ENCODE measurements around the gene BCOR. TPM values are rescaled to one million over a fixed set of nuclear protein-coding genes. Genes with fewer than 3 reads are reported as not detected.

Gene BCOR
- polyA plus RNA-seq, 1 of the 3 experiments (the other 2 are of a cell fraction), result 8.8 TPM

DNA sequence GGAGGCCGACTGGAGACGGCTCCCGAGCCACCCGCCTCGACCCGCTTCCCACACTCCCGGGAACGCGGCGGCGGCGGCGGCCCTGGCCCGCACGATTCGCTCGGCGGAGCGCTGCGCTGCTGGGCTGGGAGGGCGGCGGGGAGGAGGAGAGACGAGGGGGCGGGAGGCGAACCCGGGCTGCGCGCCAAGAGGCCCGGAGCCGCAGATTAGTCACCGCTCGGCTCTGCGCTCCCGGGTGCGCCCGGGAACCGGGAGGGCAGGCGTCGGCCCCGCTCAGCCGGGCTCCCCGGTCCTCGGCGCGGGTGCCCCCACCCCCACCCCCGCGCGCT lies 11.2 kb upstream of the BCOR start:
- Histone ChIP-seq H3F3A (replicated peaks; ENCODE audit: insufficient read depth) (peaks cover 12% of the 10 kb centered on the region), H3K4me2 (peak overlapping the region; percentile 70; the same call in 1 of the 2 replicates), H4K20me1 (ENCODE audit: insufficient read depth) (no peaks in the 10 kb centered on the region), H3K27me3 (ENCODE audit: insufficient read depth) (peaks cover 9% of the 10 kb centered on the region; the same call in 1 of the 2 replicates), H3K27ac (ENCODE audit: low read depth in 2 of 2, low read length in 1 of 2) (peak overlapping the region; percentile 76 to 85), H3K36me3 (replicated peaks in 1 of 2; ENCODE audit: control insufficient read depth in 1 of 2, insufficient read depth in 2 of 2, low read length in 1 of 2) (no peaks in the 10 kb centered on the region), H3K9me3 (no peaks in the 10 kb centered on the region), H2AFZ (ENCODE audit: low read depth) (no peak overlapping the region), H3K4me3 (ENCODE audit: low read depth in 2 of 2, low read length in 1 of 2) (peak overlapping the region; percentile 58), H3K9me2 (no peaks in the 10 kb centered on the region), H3K79me2 (ENCODE audit: insufficient read depth) (no peaks in the 10 kb centered on the region), H3K9ac (peak overlapping the region; percentile 46; the same call in 1 of the 2 replicates), H3K4me1 (ENCODE audit: control insufficient read depth in 1 of 2, insufficient read depth in 2 of 2, low read depth in 1 of 2, low read length in 1 of 2) (peaks cover 0 to 16% of the 10 kb centered on the region in 2 experiments; a peak in 3 of 4 replicates)
- CTCF ChIA-PET, result no interaction called here
- POLR2A ChIA-PET, result interaction anchor here (1.1 kb wide), 1 partner anchor 45 kb away, joined by 4 read pairs; no protein-coding TSS in a partner anchor
- TF ChIP-seq EZH2phosphoT487 (IDR thresholded peaks at IDR 0.05; ENCODE audit: borderline replicate concordance, low read depth) (no peak), FOSL2 (IDR thresholded peaks at IDR 0.05; ENCODE audit: borderline replicate concordance, low read depth) (peak; percentile 35; the same call in 1 of the 2 replicates), NFIC (IDR thresholded peaks at IDR 0.05; ENCODE audit: borderline replicate concordance) (peak; percentile 68), SMC3 (IDR thresholded peaks at IDR 0.05; ENCODE audit: low read depth, low read length) (no peak), RFX5 (IDR thresholded peaks at IDR 0.05; ENCODE audit: low read length) (no peak), RXRA (IDR thresholded peaks at IDR 0.05; ENCODE audit: borderline replicate concordance, low read depth) (0 out of 2 replicates have a peak, but pooled peaks have one; percentile 22)
- TF ChIP-seq, protein P1, sequence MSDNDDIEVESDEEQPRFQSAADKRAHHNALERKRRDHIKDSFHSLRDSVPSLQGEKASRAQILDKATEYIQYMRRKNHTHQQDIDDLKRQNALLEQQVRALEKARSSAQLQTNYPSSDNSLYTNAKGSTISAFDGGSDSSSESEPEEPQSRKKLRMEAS (IDR thresholded peaks at IDR 0.05; ENCODE audit: low read depth), result no peak
- WGBS (ENCODE audit: low lambda C conversion rate), result 0% methylated on average over 1 of the region's 48 CpGs
- DNase-seq, result peak; percentile 82

DNA sequence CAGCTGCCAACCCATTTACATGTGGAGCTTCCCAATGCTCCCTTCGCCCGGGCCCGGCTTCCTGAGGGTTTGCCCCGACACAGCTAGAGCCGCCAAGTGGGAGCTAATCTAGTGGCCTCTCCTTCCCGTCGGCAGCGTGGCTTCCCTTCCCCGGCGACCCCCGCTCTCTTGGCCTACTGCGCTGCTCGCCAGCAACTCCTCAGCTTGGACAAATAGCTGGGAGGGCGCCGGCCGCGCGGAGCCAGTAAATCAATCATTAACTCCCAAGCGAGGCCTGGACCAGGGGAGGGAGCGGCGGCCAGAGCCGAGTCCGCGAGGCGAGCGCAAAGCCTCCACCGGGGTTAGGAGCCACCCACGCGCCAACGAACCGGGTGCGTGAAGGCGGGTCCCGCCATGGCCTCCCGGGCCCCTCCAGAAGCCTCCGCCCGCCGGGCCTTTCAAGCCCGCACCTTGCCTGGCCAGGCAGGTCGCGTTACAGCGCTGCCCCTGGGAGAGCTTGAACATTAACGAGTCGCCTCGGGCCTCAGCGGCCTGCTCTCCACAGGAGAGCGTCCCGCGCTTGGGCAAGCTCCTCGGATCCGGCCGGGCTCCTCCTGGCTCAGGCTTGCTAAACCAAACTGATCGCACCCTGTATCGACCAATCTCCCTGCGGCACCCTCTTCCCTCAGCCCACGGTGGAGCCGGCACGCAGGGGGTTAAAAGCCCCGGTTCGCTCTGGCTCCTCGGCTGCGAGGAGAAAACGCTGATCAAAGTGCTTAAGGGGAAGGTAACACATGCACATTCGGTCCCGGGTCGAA lies 10.6 kb upstream of the BCOR start:
- no peak overlapping the region for H2AFZ ChIP-seq (ENCODE audit: low read depth)
- H3F3A ChIP-seq (replicated peaks; ENCODE audit: insufficient read depth), result peaks cover 12% of the 10 kb centered on the region
- H3K9me3 ChIP-seq, result no peaks in the 10 kb centered on the region
- H3K27me3 ChIP-seq (ENCODE audit: insufficient read depth), result peaks cover 15% of the 10 kb centered on the region; the same call in 1 of the 2 replicates
- ChIA-PET POLR2A (interaction anchor here (1.1 kb wide), 1 partner anchor 46 kb away, joined by 4 read pairs; no protein-coding TSS in a partner anchor), CTCF (no interaction called here)
- H3K79me2 ChIP-seq (ENCODE audit: insufficient read depth), result no peaks in the 10 kb centered on the region
- H3K4me1 ChIP-seq (ENCODE audit: control insufficient read depth in 1 of 2, insufficient read depth in 2 of 2, low read depth in 1 of 2, low read length in 1 of 2), result peaks cover 0 to 19% of the 10 kb centered on the region in 2 experiments; a peak in 3 of 4 replicates
- 43% methylated on average over 49 of the region's 66 CpGs for WGBS (ENCODE audit: low lambda C conversion rate)
- H3K9ac ChIP-seq, result peak overlapping the region; percentile 46; the same call in 1 of the 2 replicates
- H3K4me3 ChIP-seq (ENCODE audit: low read depth in 2 of 2, low read length in 1 of 2), result peak overlapping the region; percentile 58
- TF ChIP-seq, protein P2, sequence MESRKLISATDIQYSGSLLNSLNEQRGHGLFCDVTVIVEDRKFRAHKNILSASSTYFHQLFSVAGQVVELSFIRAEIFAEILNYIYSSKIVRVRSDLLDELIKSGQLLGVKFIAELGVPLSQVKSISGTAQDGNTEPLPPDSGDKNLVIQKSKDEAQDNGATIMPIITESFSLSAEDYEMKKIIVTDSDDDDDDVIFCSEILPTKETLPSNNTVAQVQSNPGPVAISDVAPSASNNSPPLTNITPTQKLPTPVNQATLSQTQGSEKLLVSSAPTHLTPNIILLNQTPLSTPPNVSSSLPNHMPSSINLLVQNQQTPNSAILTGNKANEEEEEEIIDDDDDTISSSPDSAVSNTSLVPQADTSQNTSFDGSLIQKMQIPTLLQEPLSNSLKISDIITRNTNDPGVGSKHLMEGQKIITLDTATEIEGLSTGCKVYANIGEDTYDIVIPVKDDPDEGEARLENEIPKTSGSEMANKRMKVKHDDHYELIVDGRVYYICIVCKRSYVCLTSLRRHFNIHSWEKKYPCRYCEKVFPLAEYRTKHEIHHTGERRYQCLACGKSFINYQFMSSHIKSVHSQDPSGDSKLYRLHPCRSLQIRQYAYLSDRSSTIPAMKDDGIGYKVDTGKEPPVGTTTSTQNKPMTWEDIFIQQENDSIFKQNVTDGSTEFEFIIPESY (IDR thresholded peaks at IDR 0.05; ENCODE audit: borderline replicate concordance, low read depth), result no peak
- TF ChIP-seq, protein P1 (IDR thresholded peaks at IDR 0.05; ENCODE audit: low read depth), result no peak
- no peak for TF ChIP-seq NFIC (IDR thresholded peaks at IDR 0.05; ENCODE audit: borderline replicate concordance)
- TF ChIP-seq RAD21 (IDR thresholded peaks at IDR 0.05; ENCODE audit: low read length), result no peak
- TF ChIP-seq POLR2AphosphoS5 (IDR thresholded peaks at IDR 0.05; ENCODE audit: low read depth, low read length), result no peak
- no peak for TF ChIP-seq YY1 (IDR thresholded peaks at IDR 0.05; ENCODE audit: low read depth)
- no peak for TF ChIP-seq CHD2 (IDR thresholded peaks at IDR 0.05; ENCODE audit: low read length, partially characterized antibody)
- H3K27ac ChIP-seq (ENCODE audit: low read depth in 2 of 2, low read length in 1 of 2), result peak overlapping the region; percentile 76 to 85; a peak in 3 of 4 replicates
- H3K36me3 ChIP-seq (replicated peaks in 1 of 2; ENCODE audit: control insufficient read depth in 1 of 2, insufficient read depth in 2 of 2, low read length in 1 of 2), result no peaks in the 10 kb centered on the region
- no peaks in the 10 kb centered on the region for H3K9me2 ChIP-seq
- DNase-seq, result no peak
- H3K4me2 ChIP-seq, result peak overlapping the region; percentile 70; the same call in 1 of the 2 replicates
- H4K20me1 ChIP-seq (ENCODE audit: insufficient read depth), result no peaks in the 10 kb centered on the region
